ENCODE measurements around the gene CTIF. TPM values are rescaled to one million over a fixed set of nuclear protein-coding genes. Genes with fewer than 3 reads are reported as not detected.

CTIF gene
- polyA plus RNA-seq, 3 donors, result 0.38 to 8.7 (median 1.2) TPM

GRCh38 chr18:48904091-48904490, 365.3 kb downstream of the CTIF start:
- Histone ChIP-seq H3K4me1 (ENCODE audit: control insufficient read depth in 1 of 2, insufficient read depth in 2 of 2, low read length in 2 of 2) (peaks cover 16 to 25% of the 10 kb centered on the region in 2 donors), H3K79me2 (ENCODE audit: insufficient read depth, low read length) (no peaks in the 10 kb centered on the region), H3K4me3 (replicated peaks in 1 of 3; ENCODE audit: low read depth in 2 of 3, low read length in 3 of 3) (no peak overlapping the region), H3K9ac (ENCODE audit: insufficient read depth, low read length, poor library complexity, severe bottlenecking) (no peak overlapping the region), H3K27me3 (ENCODE audit: control insufficient read depth in 2 of 2, insufficient read depth in 2 of 2, low read length in 2 of 2) (no peaks in the 10 kb centered on the region), H3K9me3 (replicated peaks in 1 of 2; ENCODE audit: control insufficient read depth in 1 of 2, insufficient read depth in 1 of 2, low read length in 2 of 2) (peaks cover 7 to 10% of the 10 kb centered on the region in 2 donors), H4K20me1 (ENCODE audit: insufficient read depth, low read length) (no peaks in the 10 kb centered on the region), H3K4me2 (replicated peaks; ENCODE audit: extremely low read depth, low read length, poor library complexity, severe bottlenecking) (no peak overlapping the region), H3K36me3 (replicated peaks in 1 of 2; ENCODE audit: control insufficient read depth in 1 of 2, insufficient read depth in 2 of 2, low read length in 2 of 2) (no peaks in the 10 kb centered on the region), H2AFZ (ENCODE audit: insufficient read depth, low read depth, low read length, poor library complexity, severe bottlenecking) (no peak overlapping the region), H3K27ac (ENCODE audit: low read depth in 1 of 2, low read length in 2 of 2) (no peak overlapping the region)
- no peak for DNase-seq
- Mint-ChIP-seq H3K27me3 (ENCODE audit: low read depth in 3 of 3) (peaks cover 2 to 6% (median 3%) of the 10 kb centered on the region in 3 donors), H3K36me3 (peaks cover 4% of the 10 kb centered on the region in 2 donors), H3K9me3 (peaks cover 7 to 15% (median 12%) of the 10 kb centered on the region in 7 donors), H3K4me1 (peaks cover 33% of the 10 kb centered on the region), H3K4me3 (no peak overlapping the region), H3K27ac (peak overlapping the region in 3 of 7 donors; percentile 6 to 25 (median 16))
- WGBS (ENCODE audit: insufficient coverage), result 100% methylated on average over 2 of the region's 2 CpGs
- intact Hi-C loops (cut with micrococcal nuclease), result loop anchor here in 1 of 2 donors (5.0 kb wide), 1 partner anchor 43 kb away; no protein-coding TSS in a partner anchor
- no peak for TF ChIP-seq CTCF (IDR thresholded peaks at IDR 0.05)

GRCh38 chr18:48904847-48905394, 366.1 kb downstream of the CTIF start:
- Histone ChIP-seq H3K4me1 (ENCODE audit: control insufficient read depth in 1 of 2, insufficient read depth in 2 of 2, low read length in 2 of 2) (peaks cover 16 to 23% of the 10 kb centered on the region in 2 donors), H3K36me3 (replicated peaks in 1 of 2; ENCODE audit: control insufficient read depth in 1 of 2, insufficient read depth in 2 of 2, low read length in 2 of 2) (no peaks in the 10 kb centered on the region), H2AFZ (ENCODE audit: insufficient read depth, low read depth, low read length, poor library complexity, severe bottlenecking) (no peak overlapping the region), H3K79me2 (ENCODE audit: insufficient read depth, low read length) (no peaks in the 10 kb centered on the region), H3K9ac (ENCODE audit: insufficient read depth, low read length, poor library complexity, severe bottlenecking) (no peak overlapping the region), H3K27ac (ENCODE audit: low read depth in 1 of 2, low read length in 2 of 2) (no peak overlapping the region), H3K4me3 (replicated peaks in 1 of 3; ENCODE audit: low read depth in 2 of 3, low read length in 3 of 3) (no peak overlapping the region), H3K9me3 (replicated peaks in 1 of 2; ENCODE audit: control insufficient read depth in 1 of 2, insufficient read depth in 1 of 2, low read length in 2 of 2) (peaks cover 7 to 10% of the 10 kb centered on the region in 2 donors), H3K4me2 (replicated peaks; ENCODE audit: extremely low read depth, low read length, poor library complexity, severe bottlenecking) (no peak overlapping the region), H4K20me1 (ENCODE audit: insufficient read depth, low read length) (no peaks in the 10 kb centered on the region), H3K27me3 (ENCODE audit: control insufficient read depth in 2 of 2, insufficient read depth in 2 of 2, low read length in 2 of 2) (no peaks in the 10 kb centered on the region)
- Mint-ChIP-seq H3K9me3 (peaks cover 6 to 13% (median 12%) of the 10 kb centered on the region in 7 donors), H3K27ac (peak overlapping the region in 5 of 7 donors; percentile 2 to 63 (median 41)), H3K27me3 (ENCODE audit: low read depth in 3 of 3) (peaks cover 2 to 6% (median 3%) of the 10 kb centered on the region in 3 donors), H3K4me3 (no peak overlapping the region), H3K36me3 (peaks cover 4% of the 10 kb centered on the region in 2 donors), H3K4me1 (peaks cover 34% of the 10 kb centered on the region)
- 100% methylated on average over 1 of the region's 3 CpGs for WGBS (ENCODE audit: insufficient coverage)
- intact Hi-C loops (cut with micrococcal nuclease), result loop anchor here in 1 of 2 donors (5.0 kb wide), 1 partner anchor 42 kb away; no protein-coding TSS in a partner anchor
- no peak for DNase-seq
- no peak for TF ChIP-seq CTCF (IDR thresholded peaks at IDR 0.05)
